Chondrocyte (in vitro differentiated cells): ENCODE measurements around the gene APLP2. TPM values are rescaled to one million over a fixed set of nuclear protein-coding genes. Genes with fewer than 3 reads are reported as not detected.

Source experiments
- DNase-seq: peaks from one replicate; pipeline ENCODE4 v3.0.0; 2021; ENCODE audit warnings: mixed read lengths, low spot score
- H3K27ac Mint-ChIP-seq: one replicate; pipeline ENCODE4 v1.8.0; 2021; ENCODE audit warnings: mild to moderate bottlenecking, moderate library complexity, mixed read lengths; ENCODE audit not compliant: unreplicated experiment
- H3K27me3 Mint-ChIP-seq: 2 replicates; pipeline ENCODE4 v1.8.0; 2021; ENCODE audit warnings: low read depth, mixed read lengths
- H3K36me3 Mint-ChIP-seq: 2 replicates; pipeline ENCODE4 v1.8.0; 2021; ENCODE audit warnings: low read depth, mixed read lengths
- H3K4me1 Mint-ChIP-seq: 2 replicates; pipeline ENCODE4 v1.8.0; 2021; ENCODE audit warnings: low read depth, mild to moderate bottlenecking, mixed read lengths
- H3K4me3 Mint-ChIP-seq: one replicate; pipeline ENCODE4 v1.8.0; 2021; ENCODE audit warnings: mild to moderate bottlenecking, moderate library complexity, mixed read lengths; ENCODE audit not compliant: unreplicated experiment
- H3K9me3 Mint-ChIP-seq: 2 replicates; pipeline ENCODE4 v1.8.0; 2021; ENCODE audit warnings: low read depth, mixed read lengths
- CTCF ChIP-seq: fragments of 200-600 bp; sonication (generic); IDR thresholded peaks from 2 replicates; pipeline ENCODE4 v1.5.0; 2021; ENCODE audit warnings: antibody characterized with exemption, mild to moderate bottlenecking, moderate library complexity
- total RNA-seq: library from RNA; stranded (reverse); gene quantifications from 3 replicates; pipeline ENCODE4 v1.2.1, GENCODE V29; 2021

APLP2 gene
- total RNA-seq, 1 donor from 2014 or later: 358 TPM

DNA sequence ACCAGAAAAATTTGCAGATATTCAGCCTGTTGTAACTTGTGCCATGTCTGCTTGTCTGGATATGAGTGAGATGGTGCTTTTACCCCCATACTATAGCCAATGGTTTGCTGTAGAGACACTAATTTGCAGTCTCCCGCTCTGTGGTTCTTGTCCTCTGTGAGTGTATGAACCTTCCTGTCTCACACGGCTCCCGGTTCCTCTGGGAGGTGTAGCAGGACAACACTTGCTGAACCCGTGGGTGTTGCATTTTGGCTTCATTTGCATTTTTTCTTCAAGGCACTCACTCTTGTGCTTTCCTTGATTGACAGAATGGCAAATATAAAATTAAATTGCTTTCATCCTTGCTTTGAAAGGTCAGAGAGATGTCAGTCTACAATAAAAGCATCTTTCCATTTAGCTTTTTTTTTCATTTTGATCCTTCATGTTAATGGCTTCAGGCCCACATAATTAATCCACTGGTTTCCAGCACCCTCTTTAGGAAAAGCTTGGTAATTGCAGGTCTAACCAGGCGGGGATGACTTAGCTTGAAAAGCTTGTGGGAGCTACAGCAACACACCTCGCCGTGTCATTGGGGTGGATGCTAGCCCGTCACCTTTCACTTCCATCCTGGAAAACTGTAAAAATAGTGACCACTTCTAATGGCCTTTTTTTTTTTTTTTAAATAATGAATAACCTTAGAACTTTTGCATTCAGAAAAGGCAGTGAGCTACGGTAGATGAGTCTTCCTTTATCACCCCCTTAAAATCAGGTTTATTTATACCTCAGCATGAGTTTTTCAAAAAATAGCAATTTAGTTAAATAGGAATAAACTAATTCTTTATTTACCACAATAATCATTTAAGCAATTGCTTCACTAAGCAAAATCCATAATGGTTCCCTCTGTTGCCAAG, 62.5 kb downstream of the APLP2 start:
- peaks cover 34% of the 10 kb centered on the region for H3K36me3 Mint-ChIP-seq
- no peaks in the 10 kb centered on the region for H3K9me3 Mint-ChIP-seq
- no peaks in the 10 kb centered on the region for H3K4me1 Mint-ChIP-seq
- peak; percentile 90 for TF ChIP-seq CTCF
- no peaks in the 10 kb centered on the region for H3K27me3 Mint-ChIP-seq
- no peak for DNase-seq
- H3K27ac Mint-ChIP-seq: no peak overlapping the region
- no peak overlapping the region for H3K4me3 Mint-ChIP-seq

- no peak for DNase-seq
- H3K4me1 Mint-ChIP-seq: no peaks in the 10 kb centered on the region
- H3K9me3 Mint-ChIP-seq: no peaks in the 10 kb centered on the region
- H3K4me3 Mint-ChIP-seq: no peak overlapping the region
- no peak overlapping the region for H3K27ac Mint-ChIP-seq
- H3K36me3 Mint-ChIP-seq: peaks cover 44% of the 10 kb centered on the region
- no peaks in the 10 kb centered on the region for H3K27me3 Mint-ChIP-seq
- TF ChIP-seq CTCF: no peak
Observed at GRCh38 chr11:130133716-130134115, 64.0 kb downstream of the APLP2 start.

GRCh38 chr11:130136107-130136506, 66.4 kb downstream of the APLP2 start:
- DNase-seq: no peak
- H3K27me3 Mint-ChIP-seq: no peaks in the 10 kb centered on the region
- H3K4me3 Mint-ChIP-seq: no peak overlapping the region
- TF ChIP-seq CTCF: no peak
- no peaks in the 10 kb centered on the region for H3K4me1 Mint-ChIP-seq
- H3K27ac Mint-ChIP-seq: no peak overlapping the region
- peaks cover 35% of the 10 kb centered on the region for H3K36me3 Mint-ChIP-seq
- H3K9me3 Mint-ChIP-seq: no peaks in the 10 kb centered on the region

GRCh38 chr11:130137999-130138398, 68.3 kb downstream of the APLP2 start:
- Mint-ChIP-seq H3K36me3 (peaks cover 38% of the 10 kb centered on the region), H3K9me3 (no peaks in the 10 kb centered on the region), H3K27ac (no peak overlapping the region), H3K4me1 (no peaks in the 10 kb centered on the region), H3K27me3 (no peaks in the 10 kb centered on the region), H3K4me3 (no peak overlapping the region)
- TF ChIP-seq CTCF: no peak
- no peak for DNase-seq

DNA sequence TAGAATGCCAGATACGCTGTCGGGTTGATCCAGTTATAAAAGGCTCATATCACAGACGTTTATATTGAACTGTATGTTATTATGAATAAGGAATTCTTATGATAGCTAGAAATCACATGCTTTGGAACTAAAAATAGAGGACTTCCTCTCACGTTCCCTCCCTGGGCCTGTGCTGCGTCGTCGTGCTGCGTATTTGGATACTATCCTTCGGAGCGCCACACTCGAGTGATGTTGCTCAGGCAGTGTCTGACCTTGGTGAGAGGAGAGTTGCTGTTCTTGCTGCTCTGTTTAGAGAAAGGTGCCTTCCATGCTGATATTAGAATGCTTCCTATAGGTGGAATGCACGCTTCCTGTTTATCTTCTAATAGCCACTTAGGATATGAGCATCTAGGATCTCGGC, 69.7 kb downstream of the APLP2 start:
- DNase-seq: no peak
- no peak for TF ChIP-seq CTCF
- Mint-ChIP-seq H3K36me3 (peaks cover 33% of the 10 kb centered on the region), H3K4me3 (no peak overlapping the region), H3K4me1 (no peaks in the 10 kb centered on the region), H3K27ac (no peak overlapping the region), H3K27me3 (no peaks in the 10 kb centered on the region), H3K9me3 (no peaks in the 10 kb centered on the region)
